Heart left ventricle (tissue), 13 donors: ENCODE measurements around the gene ADPRHL1.

Experiments
- CTCF ChIP-seq, 12 donors: fragments of 200-600 bp; sonication (generic) in 4 of 12; IDR thresholded peaks; one replicate each; pipeline versions ENCODE4 v1.5.0 to v1.8.0; 2018 to 2022; ENCODE audit warnings: antibody characterized with exemption in 12 of 12, mild to moderate bottlenecking in 5 of 12
- POLR2A ChIP-seq, 2 donors: fragments of 450-650 bp; IDR thresholded peaks; one replicate each; pipeline ENCODE4 v1.6.1; 2017; ENCODE audit warnings: antibody characterized with exemption in 2 of 2, mild to moderate bottlenecking in 2 of 2, moderate library complexity in 2 of 2
- donor health status: ischemic (EF 13 %, LVEDD 7.1; RV severe dilation, severe dysfunction).
- donor health status: DM: no; HTN: yes; CAD: no.
- donor health status: DM: no; HTN: no; CAD: no.
- donor health status: ischemic (EF 25% LVEDD 6.9; RV normal size, moderate dysfunction).
- donor health status: ischemic (EF 25% LVEDD 5.7; RV mildly dilated, moderate dysfunction).
- donor health status: ischemic (EF 35%, LVEDD 5.7; RV mildly dilated, moderate dysfunction).
- donor health status: nonischemic (EF 11% LVEDD 7.7; RV severe dilation, severe dysfunction).
- donor health status: DM: yes; HTN: yes; CAD: no.
- donor health status: PGD.
- donor health status: ischemic (EF 29% LVEDD 5.4; RV normal size, mild dysfunction).
- donor health status: nonischemic (EF 23%, LVEDD 6.1; RV moderate dilation, normal function).

DNA sequence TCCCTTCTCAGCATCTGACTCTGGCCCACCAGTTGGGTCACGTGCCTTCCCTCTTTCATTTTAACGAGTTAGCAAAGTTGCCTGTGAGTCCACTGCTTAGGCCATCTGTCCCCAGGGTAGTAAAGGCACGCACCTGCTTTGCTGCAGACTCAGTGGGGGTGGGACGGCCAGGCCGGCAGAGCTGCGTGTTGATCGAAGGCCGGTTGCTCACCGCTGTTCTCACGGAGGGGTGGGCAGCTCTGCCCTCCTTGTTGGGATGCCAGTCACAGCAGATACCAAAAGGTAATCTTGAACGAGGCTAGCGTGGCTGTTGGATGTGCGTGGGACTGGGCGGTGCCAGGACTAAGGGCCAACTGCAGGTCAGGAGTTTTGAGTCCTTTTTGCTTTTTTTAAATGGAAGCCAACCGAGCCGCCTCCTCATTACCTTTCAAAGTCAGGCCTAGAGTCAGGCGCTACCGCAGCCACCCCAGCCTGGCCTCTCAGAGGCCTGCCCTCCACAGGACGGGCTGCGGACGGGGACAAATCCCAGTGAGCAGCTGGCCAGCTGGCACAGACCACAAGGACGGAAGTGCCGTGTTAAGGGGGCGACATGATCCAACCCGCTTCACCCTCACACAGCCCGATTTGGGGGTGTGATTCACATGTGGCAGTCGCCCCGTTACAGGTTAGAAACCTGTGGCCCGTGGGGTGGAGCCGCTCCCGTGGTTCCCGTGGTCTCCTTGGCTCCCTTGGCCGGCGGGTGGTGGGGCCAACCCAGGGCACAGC lies 20.6 kb downstream of the ADPRHL1 start:
- no peak for TF ChIP-seq POLR2A (IDR thresholded peaks at IDR 0.05)
- no peak for TF ChIP-seq CTCF (IDR thresholded peaks at IDR 0.05)
